Mesothelial cell of epicardium (in vitro differentiated cells): ENCODE results near the gene PRLH. TPM values are rescaled to one million over a fixed set of nuclear protein-coding genes. Genes with fewer than 3 reads are reported as not detected.

ENCODE experiments used
- DNase-seq, 2 experiments: peaks; one replicate each; pipeline ENCODE4 v3.0.0; 2021; ENCODE audit warnings: low spot score in 2 of 2; ENCODE audit not compliant: unreplicated experiment in 2 of 2
- H3K27ac Mint-ChIP-seq: 2 replicates; pipeline ENCODE4 v1.8.0; 2021; ENCODE audit warnings: mixed read lengths
- H3K27me3 Mint-ChIP-seq: 2 replicates; pipeline ENCODE4 v1.8.0; 2021; ENCODE audit warnings: low read depth, mixed read lengths
- H3K36me3 Mint-ChIP-seq: 2 replicates; pipeline ENCODE4 v1.8.0; 2021; ENCODE audit warnings: mixed read lengths
- H3K4me1 Mint-ChIP-seq: 2 replicates; pipeline ENCODE4 v1.8.0; 2021; ENCODE audit warnings: mixed read lengths
- H3K4me3 Mint-ChIP-seq: 2 replicates; pipeline ENCODE4 v1.8.0; 2021; ENCODE audit warnings: mild to moderate bottlenecking, moderate library complexity, mixed read lengths
- H3K9me3 Mint-ChIP-seq: 2 replicates; pipeline ENCODE4 v1.8.0; 2021; ENCODE audit warnings: mixed read lengths
- CTCF ChIP-seq: fragments of 200-600 bp; sonication (generic); IDR thresholded peaks from one replicate; pipeline ENCODE4 v1.5.0; 2021; ENCODE audit warnings: antibody characterized with exemption; ENCODE audit not compliant: unreplicated experiment
- total RNA-seq: library from RNA; stranded (reverse); gene quantifications from 3 replicates; pipeline ENCODE4 v1.2.1, GENCODE V29; 2021

Gene PRLH
- total RNA-seq, 1 donor from 2014 or later = not detected

GRCh38 chr2:237530472-237531433, 35.6 kb upstream of the PRLH start:
- no peak for DNase-seq
- H3K9me3 Mint-ChIP-seq = no peaks in the 10 kb centered on the region
- H3K4me3 Mint-ChIP-seq = no peak overlapping the region
- peaks cover 17% of the 10 kb centered on the region for H3K4me1 Mint-ChIP-seq
- H3K36me3 Mint-ChIP-seq = peaks cover 2% of the 10 kb centered on the region
- TF ChIP-seq CTCF = no peak
- H3K27me3 Mint-ChIP-seq = no peaks in the 10 kb centered on the region
- H3K27ac Mint-ChIP-seq = no peak overlapping the region

GRCh38 chr2:237532160-237532559, 34.2 kb upstream of the PRLH start:
- Mint-ChIP-seq H3K4me3 (no peak overlapping the region), H3K27ac (no peak overlapping the region), H3K36me3 (peaks cover 2% of the 10 kb centered on the region), H3K4me1 (peaks cover 17% of the 10 kb centered on the region), H3K27me3 (no peaks in the 10 kb centered on the region), H3K9me3 (no peaks in the 10 kb centered on the region)
- TF ChIP-seq CTCF = no peak
- no peak for DNase-seq

GRCh38 chr2:237533668-237534161, 32.7 kb upstream of the PRLH start:
- TF ChIP-seq CTCF = no peak
- H3K4me1 Mint-ChIP-seq = peaks cover 17% of the 10 kb centered on the region
- H3K9me3 Mint-ChIP-seq = no peaks in the 10 kb centered on the region
- no peaks in the 10 kb centered on the region for H3K27me3 Mint-ChIP-seq
- H3K27ac Mint-ChIP-seq = no peak overlapping the region
- peaks cover under 1% of the 10 kb centered on the region for H3K36me3 Mint-ChIP-seq
- no peak for DNase-seq
- no peak overlapping the region for H3K4me3 Mint-ChIP-seq

- TF ChIP-seq CTCF = no peak
- H3K36me3 Mint-ChIP-seq = no peaks in the 10 kb centered on the region
- DNase-seq = no peak
- no peak overlapping the region for H3K27ac Mint-ChIP-seq
- H3K4me1 Mint-ChIP-seq = peaks cover 17% of the 10 kb centered on the region
- no peaks in the 10 kb centered on the region for H3K27me3 Mint-ChIP-seq
- no peak overlapping the region for H3K4me3 Mint-ChIP-seq
- no peaks in the 10 kb centered on the region for H3K9me3 Mint-ChIP-seq
These were observed 32.0 kb upstream of the PRLH start for GRCh38 chr2:237534380-237534779.

- H3K27ac Mint-ChIP-seq = no peak overlapping the region
- no peak overlapping the region for H3K4me3 Mint-ChIP-seq
- H3K9me3 Mint-ChIP-seq = no peaks in the 10 kb centered on the region
- TF ChIP-seq CTCF = no peak
- peaks cover 16% of the 10 kb centered on the region for H3K4me1 Mint-ChIP-seq
- H3K27me3 Mint-ChIP-seq = no peaks in the 10 kb centered on the region
- no peak for DNase-seq
- H3K36me3 Mint-ChIP-seq = no peaks in the 10 kb centered on the region
These were observed 30.8 kb upstream of the PRLH start for GRCh38 chr2:237535385-237536082.
